NCI-H2227 treated with DMSO at 0.1 percent for 48 hours (cell line): ENCODE data around the gene GAS6.
"Not testable (repeated sequence)": the region's sequence is repeated elsewhere in the genome, so short reads cannot be mapped to it uniquely, and the experiment has no call there.

Experiments
- DNase-seq: peaks from one replicate; lab custom pipeline; 2025; lab: John Stamatoyannopoulos, UW

The GAS6 gene

GRCh38 chr13:113863524-113864272, at the start of gene GAS6:
GAS6 (minus strand) TSS chr13:113864076; CDS start chr13:113863920, 156 bp downstream.
- DNase-seq, result no peak

GRCh38 chr13:113913408-113913807, 49.5 kb upstream of the GAS6 start:
- not testable (repeated sequence) for DNase-seq

GRCh38 chr13:113912596-113912995, 48.7 kb upstream of the GAS6 start:
- DNase-seq, result no peak

- DNase-seq, result no peak
Observed at GRCh38 chr13:113907635-113908617, 44.0 kb upstream of the GAS6 start.

GRCh38 chr13:113906571-113906970, 42.7 kb upstream of the GAS6 start:
- no peak for DNase-seq

- DNase-seq, result no peak
Observed at GRCh38 chr13:113905942-113906341, 42.1 kb upstream of the GAS6 start.

- no peak for DNase-seq
Observed at GRCh38 chr13:113905018-113905417, 41.1 kb upstream of the GAS6 start.

GRCh38 chr13:113904411-113904810, 40.5 kb upstream of the GAS6 start:
- no peak for DNase-seq

- no peak for DNase-seq
Observed at GRCh38 chr13:113903912-113904311, 40.0 kb upstream of the GAS6 start.

- no peak for DNase-seq
Observed at GRCh38 chr13:113902986-113903775, 39.3 kb upstream of the GAS6 start.

- no peak for DNase-seq
Observed at GRCh38 chr13:113902481-113902880, 38.6 kb upstream of the GAS6 start.

- no peak for DNase-seq
Observed at GRCh38 chr13:113901642-113902041, 37.8 kb upstream of the GAS6 start.

GRCh38 chr13:113901231-113901630, 37.4 kb upstream of the GAS6 start:
- DNase-seq, result no peak

- no peak for DNase-seq
Observed at GRCh38 chr13:113900646-113901045, 36.8 kb upstream of the GAS6 start.

GRCh38 chr13:113898391-113898790, 34.5 kb upstream of the GAS6 start:
- DNase-seq, result no peak

GRCh38 chr13:113897966-113898365, 34.1 kb upstream of the GAS6 start:
- no peak for DNase-seq

- no peak for DNase-seq
Observed at GRCh38 chr13:113897161-113897560, 33.3 kb upstream of the GAS6 start.

- DNase-seq, result no peak
Observed at GRCh38 chr13:113895436-113895835, 31.6 kb upstream of the GAS6 start.

GRCh38 chr13:113890774-113891480, 27.1 kb upstream of the GAS6 start:
- no peak for DNase-seq

GRCh38 chr13:113889467-113889866, 25.6 kb upstream of the GAS6 start:
- DNase-seq, result no peak

GRCh38 chr13:113888701-113889330, 24.9 kb upstream of the GAS6 start:
- DNase-seq, result no peak
